ENCODE measurements around the gene SLC29A1.
"Not testable (repeated sequence)": the region's sequence is repeated elsewhere in the genome, so short reads cannot be mapped to it uniquely, and the experiment has no call there.

SLC29A1 gene

GRCh38 chr6:44224029-44224964 lies 902 bp downstream of the SLC29A1 start:
- DNase-seq, result peak; percentile 49

- no peak for DNase-seq
Observed at GRCh38 chr6:44224965-44225305, 1.5 kb downstream of the SLC29A1 start.

GRCh38 chr6:44225579-44226325 lies 2.4 kb downstream of the SLC29A1 start:
- DNase-seq, result no peak

GRCh38 chr6:44226368-44227147 lies 3.2 kb downstream of the SLC29A1 start:
- no peak for DNase-seq

- DNase-seq, result no peak
Observed at GRCh38 chr6:44227148-44227793, 3.9 kb downstream of the SLC29A1 start.

GRCh38 chr6:44228031-44228430 lies 4.6 kb downstream of the SLC29A1 start:
- no peak for DNase-seq

GRCh38 chr6:44228433-44228832 lies 5.0 kb downstream of the SLC29A1 start:
- DNase-seq, result no peak

- no peak for DNase-seq
Observed at GRCh38 chr6:44228836-44229235, 5.4 kb downstream of the SLC29A1 start.

- DNase-seq, result no peak
Observed at GRCh38 chr6:44229376-44230033, 6.1 kb downstream of the SLC29A1 start.

- no peak for DNase-seq
Observed at GRCh38 chr6:44230034-44230675, 6.8 kb downstream of the SLC29A1 start.

GRCh38 chr6:44231426-44231825 lies 8.0 kb downstream of the SLC29A1 start:
- DNase-seq, result not testable (repeated sequence)

GRCh38 chr6:44232676-44233566 lies 9.5 kb downstream of the SLC29A1 start:
- DNase-seq, result no peak

GRCh38 chr6:44233567-44234100 lies 10.2 kb downstream of the SLC29A1 start:
- DNase-seq, result no peak

GRCh38 chr6:44234101-44235025 lies 11.0 kb downstream of the SLC29A1 start:
- peak; percentile 82 for DNase-seq

- no peak for DNase-seq
Observed at GRCh38 chr6:44235269-44235668, 11.9 kb downstream of the SLC29A1 start.

GRCh38 chr6:44235891-44236516 lies 12.6 kb downstream of the SLC29A1 start:
- DNase-seq, result no peak

GRCh38 chr6:44237021-44237812 lies 13.8 kb downstream of the SLC29A1 start:
- DNase-seq, result peak; percentile 99
